HL-60 (cell line): ENCODE data around the gene SLC5A9.
"Not testable (repeated sequence)": the region's sequence is repeated elsewhere in the genome, so short reads cannot be mapped to it uniquely, and the experiment has no call there.

Experiments
- DNase-seq, 2 experiments: peaks; one replicate each; pipeline ENCODE4 v3.0.0-alpha.2; 2010 to 2020; ENCODE audit warnings: low read depth in 1 of 2, low spot score in 1 of 2
- H3K27ac ChIP-seq: fragments of 250-450 bp; sonication (Bioruptor Pico); replicated peaks from 2 replicates; pipeline ENCODE4 v1.5.1; 2020; ENCODE audit warnings: mild to moderate bottlenecking, moderate library complexity
- H3K27me3 ChIP-seq: fragments of 250-450 bp; sonication (Bioruptor Pico); 2 replicates; pipeline ENCODE4 v1.5.1; 2021; ENCODE audit warnings: mild to moderate bottlenecking, moderate library complexity; ENCODE audit not compliant: insufficient read depth, poor library complexity, severe bottlenecking
- H3K4me3 ChIP-seq: replicated peaks from 2 replicates; pipeline ENCODE4 v1.5.1; 2011; ENCODE audit warnings: mild to moderate bottlenecking, control low read depth, low read length; ENCODE audit not compliant: insufficient read depth
- CTCF ChIP-seq: IDR thresholded peaks from one replicate; pipeline ENCODE4 v1.5.1; 2011; ENCODE audit warnings: low read length, control low read depth, inconsistent platforms; ENCODE audit not compliant: insufficient read depth
- GABPA ChIP-seq: IDR thresholded peaks from 2 replicates; pipeline ENCODE4 v1.6.1; 2012; ENCODE audit warnings: low read depth
- POLR2AphosphoS5 ChIP-seq: IDR thresholded peaks from 2 replicates; pipeline ENCODE4 v1.6.1; 2012; ENCODE audit warnings: low read depth
- REST ChIP-seq: IDR thresholded peaks from 2 replicates; pipeline ENCODE4 v1.6.1; 2012; ENCODE audit warnings: low read depth; ENCODE audit not compliant: insufficient replicate concordance
- SPI1 ChIP-seq: IDR thresholded peaks from 2 replicates; pipeline ENCODE4 v1.6.1; 2012; ENCODE audit warnings: low read depth, mild to moderate bottlenecking, borderline replicate concordance

SLC5A9 gene

GRCh38 chr1:48208652-48209051, 13.9 kb upstream of the SLC5A9 start:
- no peak overlapping the region for H3K27ac ChIP-seq
- TF ChIP-seq SPI1, result no peak
- no peak for TF ChIP-seq CTCF
- no peak for TF ChIP-seq GABPA
- TF ChIP-seq REST, result no peak
- TF ChIP-seq POLR2AphosphoS5, result no peak
- H3K4me3 ChIP-seq, result no peak overlapping the region
- no peak for DNase-seq
- no peaks in the 10 kb centered on the region for H3K27me3 ChIP-seq

GRCh38 chr1:48213462-48213861, 9.1 kb upstream of the SLC5A9 start:
- not testable (repeated sequence) for H3K27ac ChIP-seq, DNase-seq, H3K4me3 ChIP-seq

GRCh38 chr1:48214366-48214765, 8.2 kb upstream of the SLC5A9 start:
- H3K4me3 ChIP-seq, H3K27ac ChIP-seq, DNase-seq, H3K27me3 ChIP-seq: not testable (repeated sequence)

More at GRCh38 chr1:48213462-48213861, 9.1 kb upstream of the SLC5A9 start:
- not testable (repeated sequence) for H3K27me3 ChIP-seq

GRCh38 chr1:48214820-48215219, 7.7 kb upstream of the SLC5A9 start:
- no peak overlapping the region for H3K27ac ChIP-seq
- TF ChIP-seq POLR2AphosphoS5 (no peak), REST (no peak), GABPA (no peak), SPI1 (no peak), CTCF (no peak)
- no peaks in the 10 kb centered on the region for H3K27me3 ChIP-seq
- H3K4me3 ChIP-seq, result no peak overlapping the region
- DNase-seq, result no peak

- Histone ChIP-seq H3K27me3 (no peaks in the 10 kb centered on the region), H3K4me3 (no peak overlapping the region), H3K27ac (no peak overlapping the region)
- no peak for DNase-seq
- TF ChIP-seq GABPA, result no peak
- no peak for TF ChIP-seq CTCF
- no peak for TF ChIP-seq POLR2AphosphoS5
- TF ChIP-seq REST, result no peak
- TF ChIP-seq SPI1, result no peak
These were observed 7.3 kb upstream of the SLC5A9 start for GRCh38 chr1:48215222-48215621.
